Stimulated activated CD4-positive, alpha-beta T cell treated with anti-CD3 and anti-CD28 coated beads, Interleukin-15, amount 100 ng/mL, for 24 hours (primary cell): ENCODE measurements around the gene ZDHHC19.
A peak's percentile ranks its signal among the peaks of the same experiment; 100 is the strongest.
"Not testable (repeated sequence)": the region's sequence is repeated elsewhere in the genome, so short reads cannot be mapped to it uniquely, and the experiment has no call there.

Source experiments
- DNase-seq: peaks from one replicate; pipeline ENCODE4 v3.0.0-alpha.2; 2020

The ZDHHC19 gene

GRCh38 chr3:196198771-196199753 lies 12.1 kb downstream of the ZDHHC19 start:
- no peak for DNase-seq

GRCh38 chr3:196198081-196198675 lies 13.0 kb downstream of the ZDHHC19 start:
- DNase-seq, result no peak

GRCh38 chr3:196197524-196197923 lies 13.7 kb downstream of the ZDHHC19 start:
- no peak for DNase-seq

- DNase-seq, result no peak
Measured at GRCh38 chr3:196195664-196196265, 15.4 kb downstream of the ZDHHC19 start.

- DNase-seq, result no peak
Measured at GRCh38 chr3:196194542-196194915, 16.7 kb downstream of the ZDHHC19 start.

- no peak for DNase-seq
Measured at GRCh38 chr3:196193736-196194541, 17.3 kb downstream of the ZDHHC19 start.

GRCh38 chr3:196193133-196193735 lies 18.0 kb downstream of the ZDHHC19 start:
- DNase-seq, result no peak

GRCh38 chr3:196192524-196193051 lies 18.6 kb downstream of the ZDHHC19 start:
- no peak for DNase-seq

- peak; percentile 61 for DNase-seq
Measured at GRCh38 chr3:196192036-196192523, 19.1 kb downstream of the ZDHHC19 start.

- DNase-seq, result no peak
Measured at GRCh38 chr3:196189566-196190347, 21.4 kb downstream of the ZDHHC19 start.

GRCh38 chr3:196186651-196187573 lies 24.3 kb downstream of the ZDHHC19 start:
- no peak for DNase-seq

- DNase-seq, result no peak
Measured at GRCh38 chr3:196184881-196185280, 26.3 kb downstream of the ZDHHC19 start.

- not testable (repeated sequence) for DNase-seq
Measured at GRCh38 chr3:196184169-196184432, 27.1 kb downstream of the ZDHHC19 start.

GRCh38 chr3:196181127-196181546 lies 30.1 kb downstream of the ZDHHC19 start:
- peak; percentile 19 for DNase-seq

- no peak for DNase-seq
Measured at GRCh38 chr3:196180346-196180745, 30.9 kb downstream of the ZDHHC19 start.

- DNase-seq, result peak; percentile 90
Measured at GRCh38 chr3:196179380-196180308, 31.6 kb downstream of the ZDHHC19 start.

GRCh38 chr3:196178993-196179379 lies 32.2 kb downstream of the ZDHHC19 start:
- no peak for DNase-seq

- DNase-seq, result no peak
Measured at GRCh38 chr3:196177967-196178366, 33.2 kb downstream of the ZDHHC19 start.

GRCh38 chr3:196177567-196177966 lies 33.6 kb downstream of the ZDHHC19 start:
- no peak for DNase-seq
